Hepatocyte (in vitro differentiated cells): ENCODE measurements around the gene ARHGDIB. TPM values are rescaled to one million over a fixed set of nuclear protein-coding genes. Genes with fewer than 3 reads are reported as not detected.

Experiments
- DNase-seq: peaks from one replicate; pipeline ENCODE4 v3.0.0-alpha.2; 2016; ENCODE audit warnings: low spot score
- H2AFZ ChIP-seq: fragments of 200-600 bp; sonication (generic); 2 replicates; pipeline ENCODE4 v1.6.0; 2016; ENCODE audit warnings: antibody characterized with exemption, mild to moderate bottlenecking
- H3K27ac ChIP-seq: fragments of 200-600 bp; sonication (generic); 2 replicates; pipeline ENCODE4 v1.5.1; 2016; ENCODE audit warnings: mild to moderate bottlenecking
- H3K27me3 ChIP-seq: fragments of 200-600 bp; sonication (generic); 2 replicates; pipeline ENCODE4 v1.6.1; 2016
- H3K36me3 ChIP-seq: fragments of 200-600 bp; sonication (generic); replicated peaks from 2 replicates; pipeline ENCODE4 v1.5.1; 2016; ENCODE audit warnings: low read depth; ENCODE audit not compliant: insufficient read depth
- H3K4me1 ChIP-seq: fragments of 200-600 bp; sonication (generic); 2 replicates; pipeline ENCODE4 v1.5.1; 2016; ENCODE audit warnings: mild to moderate bottlenecking, moderate library complexity; ENCODE audit not compliant: insufficient read depth
- H3K4me2 ChIP-seq: fragments of 200-600 bp; sonication (generic); 2 replicates; pipeline ENCODE4 v1.6.0; 2016
- H3K4me3 ChIP-seq: fragments of 200-600 bp; sonication (generic); 2 replicates; pipeline ENCODE4 v1.5.1; 2016; ENCODE audit warnings: mild to moderate bottlenecking
- H3K79me2 ChIP-seq: fragments of 200-600 bp; sonication (generic); 2 replicates; pipeline ENCODE4 v1.6.0; 2017; ENCODE audit warnings: mild to moderate bottlenecking
- H3K9me2 ChIP-seq: fragments of 200-600 bp; sonication (generic); replicated peaks from 2 replicates; pipeline ENCODE4 v1.6.0; 2017; ENCODE audit warnings: mild to moderate bottlenecking; ENCODE audit not compliant: insufficient read depth
- H3K9me3 ChIP-seq: fragments of 200-600 bp; sonication (generic); 2 replicates; pipeline ENCODE4 v1.5.1; 2016; ENCODE audit warnings: low read depth, mild to moderate bottlenecking
- H4K20me1 ChIP-seq: fragments of 200-600 bp; sonication (generic); 2 replicates; pipeline ENCODE4 v1.6.0; 2016; ENCODE audit warnings: mild to moderate bottlenecking; ENCODE audit not compliant: insufficient read depth, poor library complexity, severe bottlenecking
- EZH2 ChIP-seq: fragments of 200-600 bp; sonication (generic); IDR thresholded peaks from 2 replicates; pipeline ENCODE4 v1.6.1; 2016; ENCODE audit warnings: antibody characterized with exemption, mild to moderate bottlenecking, borderline replicate concordance
- EZH2phosphoT487 ChIP-seq: fragments of 200-600 bp; sonication (generic); IDR thresholded peaks from one replicate; pipeline ENCODE4 v1.6.1; 2018; ENCODE audit warnings: antibody characterized with exemption, mild to moderate bottlenecking, low read depth, moderate library complexity; ENCODE audit not compliant: unreplicated experiment, severe bottlenecking
- WGBS: methylation state at CpG from one replicate; pipeline ENCODE4 v1.1.6; 2016; ENCODE audit warnings: low lambda C conversion rate; ENCODE audit errors: missing lambda C conversion rate; 5-methylcytosine and 5-hydroxymethylcytosine counted together
- polyA plus RNA-seq: library from polyadenylated mRNA; unstranded; fragments of >200 nt; fragmentation: Nextera tagmentation; extraction: Ambion mirVana; gene quantifications from 2 replicates; pipeline ENCODE4 v1.2.1, GENCODE V29; 2016
- total RNA-seq: library from RNA; depleted of rRNA; stranded (reverse); fragments of >200 nt; gene quantifications from 2 replicates; pipeline ENCODE4 v1.2.3, GENCODE V29; 2014
- TF ChIP-seq, protein P1 (sequence below): fragments of 200-600 bp; sonication (generic); IDR thresholded peaks from 2 replicates; pipeline ENCODE4 v1.5.1; 2016; ENCODE audit warnings: antibody characterized with exemption, mild to moderate bottlenecking; ENCODE audit not compliant: poor library complexity

ARHGDIB gene
- total and polyA plus RNA-seq, 2 experiments from 2014 or later: 13.3 to 14.2 TPM

DNA sequence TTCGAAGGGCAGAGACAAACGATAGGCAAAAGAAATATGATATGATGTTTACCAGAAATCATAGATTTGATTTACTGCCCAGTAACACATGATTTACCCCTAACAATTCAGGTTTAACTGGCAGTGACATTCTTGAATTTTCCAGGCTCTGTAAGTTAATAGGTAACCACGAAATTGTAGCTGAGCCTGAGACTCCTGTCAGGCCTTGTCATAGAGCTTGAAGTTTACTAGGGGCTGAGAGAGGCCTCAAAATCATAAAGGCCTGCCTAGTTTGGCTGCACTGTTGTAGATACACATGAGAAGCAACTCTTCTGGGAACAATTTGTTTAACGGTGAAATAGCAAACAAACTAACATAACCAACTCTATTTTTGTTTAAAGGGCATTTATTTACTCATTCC, 26.4 kb downstream of the ARHGDIB start:
- Histone ChIP-seq H3K4me3 (no peak overlapping the region), H4K20me1 (no peaks in the 10 kb centered on the region), H3K27me3 (no peaks in the 10 kb centered on the region), H3K27ac (peak overlapping the region; percentile 78), H3K4me1 (peaks cover 33% of the 10 kb centered on the region), H3K9me2 (no peaks in the 10 kb centered on the region), H3K36me3 (no peaks in the 10 kb centered on the region), H3K9me3 (no peaks in the 10 kb centered on the region), H3K4me2 (no peak overlapping the region), H3K79me2 (no peaks in the 10 kb centered on the region), H2AFZ (no peak overlapping the region)
- WGBS: 27% methylated on average over 4 of the region's 4 CpGs
- DNase-seq: peak; percentile 65
- TF ChIP-seq EZH2 (no peak), EZH2phosphoT487 (no peak)
- TF ChIP-seq, protein P1, sequence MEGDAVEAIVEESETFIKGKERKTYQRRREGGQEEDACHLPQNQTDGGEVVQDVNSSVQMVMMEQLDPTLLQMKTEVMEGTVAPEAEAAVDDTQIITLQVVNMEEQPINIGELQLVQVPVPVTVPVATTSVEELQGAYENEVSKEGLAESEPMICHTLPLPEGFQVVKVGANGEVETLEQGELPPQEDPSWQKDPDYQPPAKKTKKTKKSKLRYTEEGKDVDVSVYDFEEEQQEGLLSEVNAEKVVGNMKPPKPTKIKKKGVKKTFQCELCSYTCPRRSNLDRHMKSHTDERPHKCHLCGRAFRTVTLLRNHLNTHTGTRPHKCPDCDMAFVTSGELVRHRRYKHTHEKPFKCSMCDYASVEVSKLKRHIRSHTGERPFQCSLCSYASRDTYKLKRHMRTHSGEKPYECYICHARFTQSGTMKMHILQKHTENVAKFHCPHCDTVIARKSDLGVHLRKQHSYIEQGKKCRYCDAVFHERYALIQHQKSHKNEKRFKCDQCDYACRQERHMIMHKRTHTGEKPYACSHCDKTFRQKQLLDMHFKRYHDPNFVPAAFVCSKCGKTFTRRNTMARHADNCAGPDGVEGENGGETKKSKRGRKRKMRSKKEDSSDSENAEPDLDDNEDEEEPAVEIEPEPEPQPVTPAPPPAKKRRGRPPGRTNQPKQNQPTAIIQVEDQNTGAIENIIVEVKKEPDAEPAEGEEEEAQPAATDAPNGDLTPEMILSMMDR: no peak

DNA sequence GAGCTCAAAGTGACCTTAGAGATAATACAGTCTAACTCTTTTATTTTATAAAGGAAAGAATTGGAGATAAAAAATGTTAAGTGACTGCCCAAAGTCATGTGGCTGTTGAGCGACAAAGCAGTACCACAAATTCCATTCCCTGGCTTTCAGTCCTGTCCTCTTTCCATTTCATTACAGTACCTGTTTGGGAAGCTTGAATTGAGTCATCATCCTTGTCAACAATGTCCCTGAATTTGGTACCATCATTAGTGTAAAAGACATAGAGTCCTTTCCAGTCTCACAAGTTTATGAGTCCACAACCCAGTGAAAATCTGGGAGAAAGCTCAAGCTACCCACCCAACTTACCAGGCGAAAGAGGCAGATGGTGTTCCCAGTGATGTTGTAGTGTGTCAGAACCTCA, 26.9 kb downstream of the ARHGDIB start:
- Histone ChIP-seq H3K4me3 (no peak overlapping the region), H3K9me2 (no peaks in the 10 kb centered on the region), H3K36me3 (no peaks in the 10 kb centered on the region), H3K4me1 (peaks cover 38% of the 10 kb centered on the region), H2AFZ (no peak overlapping the region), H4K20me1 (no peaks in the 10 kb centered on the region), H3K27me3 (no peaks in the 10 kb centered on the region), H3K27ac (peak overlapping the region; percentile 78), H3K79me2 (no peaks in the 10 kb centered on the region), H3K9me3 (no peaks in the 10 kb centered on the region), H3K4me2 (no peak overlapping the region)
- DNase-seq: no peak
- 88% methylated on average over 2 of the region's 2 CpGs for WGBS
- TF ChIP-seq EZH2 (no peak), EZH2phosphoT487 (no peak)
- TF ChIP-seq, protein P1: no peak

DNA sequence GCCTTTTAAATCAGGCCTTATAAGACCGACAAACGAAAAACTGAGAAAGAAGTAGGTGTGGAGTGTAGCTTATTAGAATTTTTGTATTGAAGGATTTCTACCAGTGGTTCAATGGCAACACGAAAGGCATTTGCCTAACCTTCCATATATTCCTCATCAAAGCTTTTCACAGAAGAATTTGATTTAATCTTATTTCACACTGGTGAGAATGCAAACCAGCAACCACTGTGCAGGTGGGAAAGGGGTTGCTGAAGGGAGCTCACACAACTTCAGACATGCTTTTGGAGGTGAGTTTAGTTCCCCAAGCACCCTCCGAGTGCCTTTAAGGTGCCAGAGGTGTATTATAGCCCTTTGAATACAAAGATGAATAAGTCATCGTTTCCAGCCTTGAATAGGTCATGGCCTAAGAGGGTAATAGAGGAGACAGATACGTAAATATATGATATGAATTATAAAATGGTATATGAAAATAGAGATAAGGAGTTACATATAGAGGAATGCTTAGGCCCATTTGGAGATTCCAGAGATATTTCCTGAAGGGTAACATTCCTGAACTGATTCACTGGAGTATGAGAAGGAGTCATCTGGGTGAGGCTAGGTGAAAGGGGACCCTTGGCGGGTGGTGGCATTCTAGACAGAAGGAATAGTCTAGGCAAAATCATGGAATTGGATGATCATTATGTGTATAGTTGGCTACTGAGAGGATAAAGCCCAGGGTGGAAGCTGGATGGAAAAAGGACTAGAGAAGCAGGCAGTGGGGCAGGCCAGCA, 29.4 kb downstream of the ARHGDIB start:
- no peaks in the 10 kb centered on the region for H3K36me3 ChIP-seq
- no peaks in the 10 kb centered on the region for H3K27me3 ChIP-seq
- H3K9me3 ChIP-seq: no peaks in the 10 kb centered on the region
- H4K20me1 ChIP-seq: no peaks in the 10 kb centered on the region
- H3K9me2 ChIP-seq: no peaks in the 10 kb centered on the region
- peaks cover 51% of the 10 kb centered on the region for H3K4me1 ChIP-seq
- TF ChIP-seq EZH2 (no peak), EZH2phosphoT487 (no peak)
- TF ChIP-seq, protein P1: no peak
- WGBS: 92% methylated on average over 7 of the region's 7 CpGs
- H2AFZ ChIP-seq: no peak overlapping the region
- H3K79me2 ChIP-seq: peaks cover 3% of the 10 kb centered on the region
- no peak overlapping the region for H3K4me2 ChIP-seq
- peak overlapping the region; percentile 39 for H3K27ac ChIP-seq
- no peak overlapping the region for H3K4me3 ChIP-seq
- no peak for DNase-seq
